Measurements from ENCODE around the gene CCZ1B. TPM values are rescaled to one million over a fixed set of nuclear protein-coding genes. Genes with fewer than 3 reads are reported as not detected.
"Not testable (repeated sequence)": the region's sequence is repeated elsewhere in the genome, so short reads cannot be mapped to it uniquely, and the experiment has no call there.

CCZ1B gene
- total RNA-seq, 1 donor from 2014 or later, result 76.7 TPM

DNA sequence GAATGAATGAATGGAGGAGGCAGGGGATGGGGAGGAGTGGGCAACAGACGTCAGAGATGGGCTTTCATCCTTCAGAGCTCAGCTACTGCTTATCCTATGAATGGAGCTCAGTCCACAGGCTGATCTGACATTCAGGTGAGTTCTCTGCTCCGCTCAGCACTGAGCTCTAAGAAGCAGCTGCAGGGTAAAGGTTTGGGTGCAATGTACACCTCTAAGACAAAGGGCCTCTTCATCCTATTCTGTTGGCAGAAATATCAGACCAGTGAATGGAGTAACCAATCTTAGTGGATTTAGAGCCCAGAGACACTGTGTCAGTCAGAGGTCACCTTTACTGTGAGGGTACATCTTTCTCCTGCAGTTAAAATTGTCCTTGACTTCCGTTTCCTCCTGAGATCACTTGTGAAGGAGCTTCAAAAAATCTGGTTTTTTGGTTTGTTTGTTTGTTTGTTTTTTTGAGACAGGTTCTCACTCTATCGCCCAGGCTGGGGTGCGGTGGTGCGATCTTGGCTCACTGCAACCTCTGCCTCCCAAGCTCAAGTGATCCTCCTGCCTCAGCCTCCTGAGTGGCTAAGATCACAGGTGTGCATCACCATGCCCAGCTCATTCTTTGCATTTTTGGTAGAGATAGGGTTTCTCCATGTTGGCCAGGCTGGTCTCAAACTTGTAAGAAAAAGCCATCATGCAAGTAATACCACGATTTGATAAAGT lies 5.1 kb upstream of the CCZ1B start:
- intact Hi-C loops (cut with micrococcal nuclease), result no loop called here

DNA sequence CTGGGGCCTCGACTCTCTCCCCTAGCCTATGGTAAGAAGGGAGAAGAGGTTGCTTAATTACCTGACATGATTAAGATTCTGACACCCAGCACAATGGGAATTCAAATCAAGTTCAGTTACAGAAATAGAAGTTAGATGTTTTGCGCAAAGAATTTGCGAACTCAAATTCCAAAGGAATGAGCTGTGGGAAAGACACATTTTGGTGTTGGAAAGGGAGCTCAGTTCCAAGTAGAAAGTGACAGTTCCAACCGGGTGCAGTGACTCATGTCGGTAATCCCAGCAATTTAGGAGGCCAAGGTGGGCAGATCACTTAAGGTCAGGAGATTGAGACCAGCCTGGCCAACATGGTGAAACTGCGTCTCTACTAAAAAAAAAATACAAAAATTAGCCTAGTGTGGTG lies 4.0 kb upstream of the CCZ1B start:
- intact Hi-C loops (cut with micrococcal nuclease), result not testable (repeated sequence)

DNA sequence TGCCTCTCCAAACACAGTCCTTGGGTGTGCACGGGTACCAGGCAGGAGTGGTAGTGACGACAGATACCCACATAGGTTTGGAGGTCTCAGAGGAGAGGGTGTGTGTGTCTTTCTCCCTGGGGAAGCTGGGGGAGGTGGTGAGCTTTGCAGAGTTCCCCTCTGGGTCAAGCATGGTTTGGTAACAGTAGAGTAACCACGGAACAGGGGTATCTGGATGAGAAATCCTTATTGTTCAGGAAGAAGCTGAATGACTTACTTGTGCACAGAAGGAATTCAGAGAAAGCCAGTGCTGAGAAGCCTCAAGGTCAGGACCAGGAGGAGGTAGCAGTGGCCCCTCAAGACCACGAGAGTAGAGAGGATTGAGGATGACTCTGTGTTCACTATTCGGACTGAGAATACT lies 3.5 kb upstream of the CCZ1B start:
- intact Hi-C loops (cut with micrococcal nuclease), result not testable (repeated sequence)

DNA sequence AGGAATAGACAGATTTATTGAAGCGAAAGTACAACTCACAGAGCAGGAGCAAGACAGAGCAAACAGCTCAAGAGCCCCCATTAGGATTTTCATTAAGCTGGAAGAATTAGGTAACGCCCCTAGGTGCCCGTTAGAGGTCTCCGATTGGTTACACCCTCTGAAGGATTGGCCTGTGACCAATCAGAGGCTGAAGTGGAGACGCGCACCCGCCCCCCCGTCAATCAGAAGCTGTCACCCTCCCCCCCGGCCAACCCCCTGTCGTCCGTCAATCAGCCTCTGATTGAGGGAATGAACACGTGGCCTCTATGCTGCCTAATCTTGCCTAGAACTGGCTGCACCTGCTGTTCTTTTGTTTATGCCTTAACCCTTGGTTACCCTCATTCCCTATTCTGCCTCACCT lies 1.1 kb upstream of the CCZ1B start:
- intact Hi-C loops (cut with micrococcal nuclease), result not testable (repeated sequence)

DNA sequence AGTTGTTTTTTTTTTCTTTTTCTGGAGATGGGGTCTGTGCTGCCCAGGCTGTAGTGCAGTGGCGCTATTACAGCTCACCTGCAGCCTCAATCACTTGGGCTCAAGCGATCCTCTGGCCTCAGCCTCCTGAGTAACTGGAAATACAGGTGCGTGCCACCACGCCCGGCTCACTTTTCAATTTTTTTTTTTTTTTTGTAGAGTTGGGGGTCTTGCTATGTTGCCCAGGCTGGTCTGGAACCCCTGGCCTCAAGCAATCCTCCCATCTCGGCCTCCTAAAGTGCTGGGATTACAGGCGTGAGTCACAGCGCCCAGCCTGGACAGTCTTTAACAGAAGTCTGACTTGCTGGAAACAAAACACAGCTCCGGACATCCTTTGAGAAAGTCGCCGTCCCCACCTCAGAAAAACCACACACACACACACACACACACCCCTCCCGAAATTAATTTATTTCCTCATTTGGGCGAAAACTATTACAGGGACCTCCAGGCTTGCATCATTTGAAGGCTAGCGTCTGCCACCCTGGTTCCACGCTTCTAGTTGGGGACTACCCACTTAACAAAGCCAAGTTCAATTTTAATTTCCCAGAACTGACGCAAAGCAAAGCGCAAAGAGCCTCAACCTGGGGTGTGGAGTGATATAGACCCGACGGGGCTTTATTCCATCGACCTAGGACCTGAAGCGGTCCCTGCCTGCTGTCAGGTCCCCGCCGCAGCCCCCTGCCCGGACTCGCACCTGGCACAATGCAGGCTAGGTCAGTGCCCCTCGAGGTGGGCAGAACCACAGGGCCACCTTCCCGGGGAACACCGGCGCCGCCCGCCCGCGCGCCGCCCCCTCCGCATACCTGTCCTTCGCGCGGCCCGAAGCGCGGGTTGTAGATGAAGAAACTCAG lies 594 bp downstream of the CCZ1B start:
- intact Hi-C loops (cut with micrococcal nuclease), result not testable (repeated sequence)

DNA sequence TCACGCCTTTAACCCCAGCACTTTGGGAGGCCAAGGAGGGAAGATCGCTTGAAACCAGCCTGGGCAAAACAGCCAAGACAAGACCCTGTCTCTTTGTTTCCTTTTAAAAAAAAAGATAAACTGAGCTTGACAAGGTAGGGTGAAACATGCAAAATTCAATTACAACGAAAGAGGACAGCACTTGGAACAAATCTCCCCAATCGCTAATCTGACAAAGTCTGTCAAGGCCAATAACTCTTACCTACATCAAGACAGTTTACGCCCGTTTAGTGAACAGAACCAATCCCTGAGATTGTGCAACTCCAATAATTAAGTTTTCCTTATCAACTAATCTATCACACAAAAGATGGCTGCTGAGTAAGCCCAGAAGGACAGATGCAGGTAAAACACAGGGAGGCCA lies 4.5 kb downstream of the CCZ1B start:
- intact Hi-C loops (cut with micrococcal nuclease), result not testable (repeated sequence)

DNA sequence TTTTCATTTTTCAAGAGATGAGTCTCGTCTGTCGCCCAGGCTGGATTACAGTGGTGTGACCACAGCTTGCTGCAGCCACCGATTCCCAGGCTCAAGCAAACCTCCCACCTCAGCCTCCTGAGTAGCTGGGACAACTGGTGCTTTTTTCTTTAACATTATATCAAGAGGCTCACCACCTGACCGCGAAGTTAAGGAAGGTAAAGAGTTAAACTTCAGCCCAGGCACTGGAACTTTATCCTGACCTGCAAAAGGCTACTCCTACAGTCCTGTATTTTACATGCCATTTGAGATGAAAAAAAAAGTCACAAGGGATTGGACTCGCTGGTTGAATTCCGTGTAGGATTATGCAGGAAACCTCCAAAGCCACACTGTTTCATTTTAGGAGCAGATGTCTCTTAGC lies 10.6 kb downstream of the CCZ1B start:
- intact Hi-C loops (cut with micrococcal nuclease), result not testable (repeated sequence)

DNA sequence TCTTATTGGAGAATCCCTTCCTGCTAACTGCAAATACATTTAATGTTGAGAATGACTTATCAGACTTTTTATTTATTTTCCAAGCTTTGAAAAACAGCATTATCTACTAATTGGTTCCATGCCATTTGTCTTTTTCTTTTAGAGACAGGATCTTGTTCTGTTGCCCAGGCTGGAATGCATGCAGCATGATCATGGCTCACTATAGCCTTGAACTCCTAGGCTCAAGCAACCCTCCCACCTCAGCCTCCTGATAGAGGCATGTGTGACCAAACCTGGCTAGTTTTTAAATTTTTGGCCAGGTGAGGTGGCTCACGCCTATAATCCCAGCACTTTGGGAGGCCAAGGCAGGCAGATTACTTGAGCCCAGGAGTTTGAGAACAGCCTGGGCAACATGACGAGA lies 13.1 kb downstream of the CCZ1B start:
- intact Hi-C loops (cut with micrococcal nuclease), result not testable (repeated sequence)

DNA sequence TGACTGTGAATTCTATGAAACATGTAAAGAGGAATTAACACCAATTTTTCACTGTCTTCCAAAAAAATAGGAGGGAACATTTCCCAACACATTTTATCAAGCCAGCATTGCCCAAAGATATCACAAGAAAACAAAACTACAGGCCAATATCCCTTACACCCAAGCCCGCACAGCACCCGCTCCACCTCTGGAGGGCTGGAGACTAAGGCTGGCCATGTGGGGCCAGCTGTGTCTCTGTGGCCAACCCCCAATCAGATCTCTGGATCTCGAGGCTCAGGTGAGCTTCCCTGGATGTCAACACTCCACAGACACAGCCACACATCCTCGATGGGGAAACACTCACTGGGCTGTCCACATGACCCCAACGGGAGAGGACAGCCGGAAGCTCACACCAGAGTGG lies 18.1 kb downstream of the CCZ1B start:
- intact Hi-C loops (cut with micrococcal nuclease), result not testable (repeated sequence)

DNA sequence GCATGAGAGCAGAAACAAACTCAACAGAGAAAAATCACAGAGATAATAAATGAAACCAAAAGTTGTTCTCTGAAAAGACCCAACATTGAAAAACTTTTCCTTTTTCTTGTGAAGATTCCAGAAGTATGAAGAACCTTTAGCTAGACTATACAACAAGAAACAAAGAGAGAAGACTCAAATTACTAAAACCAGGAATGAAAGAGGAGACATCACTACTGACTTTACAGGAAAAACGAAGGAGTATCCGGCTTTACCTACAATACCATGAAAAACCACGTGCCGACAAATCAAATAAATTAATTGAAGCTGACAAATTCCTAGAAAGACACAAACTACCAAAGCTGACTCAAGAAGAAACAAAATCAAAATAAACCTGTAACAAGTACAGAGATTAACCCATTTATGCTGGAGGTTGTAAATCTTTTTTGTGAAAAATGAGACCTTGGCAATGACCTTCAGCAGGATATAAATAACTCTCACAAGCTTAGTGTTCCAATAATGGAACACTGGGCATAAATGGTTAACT lies 18.6 kb downstream of the CCZ1B start:
- intact Hi-C loops (cut with micrococcal nuclease), result not testable (repeated sequence)

DNA sequence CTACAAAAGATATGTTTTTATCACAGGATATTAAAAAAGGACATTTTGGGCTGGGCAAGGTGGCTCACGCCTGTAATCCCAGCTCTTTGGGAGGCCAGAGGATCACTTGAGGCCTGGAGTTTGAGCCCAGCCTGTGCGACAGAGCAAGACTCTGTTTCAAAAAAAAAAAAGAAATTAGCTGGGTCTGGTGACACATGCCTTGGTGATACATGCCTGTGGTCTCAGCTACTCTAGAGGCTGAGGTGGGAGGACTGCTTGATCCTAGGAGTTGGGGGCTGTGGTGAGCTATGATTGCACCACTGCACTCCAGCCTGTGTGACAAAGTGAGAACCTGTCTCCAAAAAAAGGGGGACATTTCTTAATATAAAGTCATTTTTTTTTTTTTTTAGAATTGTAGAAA lies 25.7 kb downstream of the CCZ1B start:
- intact Hi-C loops (cut with micrococcal nuclease), result not testable (repeated sequence)

DNA sequence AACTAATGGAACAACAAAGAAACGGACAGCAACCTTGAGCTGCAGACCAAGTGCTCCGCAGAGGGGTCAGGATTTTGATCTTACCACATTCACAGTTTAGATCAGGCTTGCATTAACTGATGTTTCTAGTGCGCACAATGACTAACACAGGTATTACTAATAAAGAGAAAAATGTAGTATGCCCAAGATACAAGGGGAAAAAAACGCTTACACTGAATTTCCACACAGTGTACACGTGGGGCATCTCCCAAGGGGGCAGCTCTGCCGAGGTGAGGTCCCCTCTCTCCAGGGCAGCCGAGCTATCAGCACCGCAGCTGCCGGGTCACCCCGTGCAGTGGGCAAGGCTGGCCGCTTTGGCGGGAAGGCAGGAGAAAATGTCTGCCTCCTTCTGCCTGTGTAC lies 26.2 kb downstream of the CCZ1B start:
- intact Hi-C loops (cut with micrococcal nuclease), result not testable (repeated sequence)

DNA sequence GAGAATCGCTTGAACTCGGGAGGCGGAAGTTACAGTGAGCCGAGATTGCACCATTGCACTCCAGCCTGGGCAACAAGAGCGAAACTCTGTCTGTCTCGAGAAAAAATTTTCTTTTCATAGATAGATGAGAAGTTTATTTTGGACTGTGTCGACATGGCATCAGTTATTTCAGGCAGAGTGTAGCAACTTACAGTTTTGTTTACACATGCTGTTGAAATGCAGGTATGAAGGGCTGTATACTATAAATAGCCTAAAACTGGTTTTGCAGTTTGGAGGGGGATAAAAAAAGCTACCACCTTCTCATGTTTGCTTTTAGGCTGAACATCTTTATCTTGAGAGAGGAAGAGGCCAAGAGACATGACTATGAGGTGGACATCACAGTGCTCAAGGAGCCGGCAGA lies 28.0 kb downstream of the CCZ1B start:
- intact Hi-C loops (cut with micrococcal nuclease), result not testable (repeated sequence)

DNA sequence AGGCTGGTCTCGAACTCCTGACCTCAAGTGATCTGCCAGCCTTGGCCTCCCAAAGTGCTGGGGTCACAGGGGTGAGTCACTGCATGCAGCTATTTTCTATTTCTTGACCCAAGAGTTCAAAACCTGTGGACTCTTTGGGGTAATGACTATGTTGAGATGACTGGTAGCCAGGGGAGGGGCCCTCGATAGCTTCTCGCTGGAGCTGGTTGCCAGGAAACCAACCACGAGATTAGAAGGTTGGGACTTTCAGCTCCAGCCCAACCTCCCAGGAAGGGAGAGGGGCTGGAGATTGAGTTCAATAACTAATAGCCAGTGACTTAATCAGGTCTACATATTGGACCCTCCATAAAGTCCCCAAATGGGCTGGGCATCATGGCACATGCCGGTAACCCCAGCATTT lies 28.9 kb downstream of the CCZ1B start:
- intact Hi-C loops (cut with micrococcal nuclease), result not testable (repeated sequence)

DNA sequence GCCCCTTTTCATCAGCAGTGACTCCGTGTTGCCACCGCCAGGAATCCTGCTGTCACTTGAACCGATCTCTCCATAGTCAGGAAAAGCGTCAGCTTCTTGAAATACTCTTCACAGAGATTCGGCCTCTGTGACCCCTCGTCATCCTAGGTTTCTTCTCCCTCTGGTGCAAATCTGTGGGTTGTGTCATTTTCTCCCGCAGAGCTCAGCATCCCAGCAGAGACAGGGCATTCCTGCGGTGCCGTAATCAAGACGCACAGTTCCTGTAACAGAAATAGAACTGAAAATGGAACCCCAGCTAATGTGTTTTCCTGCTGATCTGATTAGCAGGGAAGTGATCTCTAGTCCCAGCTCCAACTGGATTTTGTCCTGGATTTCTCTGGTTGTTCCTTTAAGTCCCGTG lies 31.8 kb downstream of the CCZ1B start:
- intact Hi-C loops (cut with micrococcal nuclease), result not testable (repeated sequence)

DNA sequence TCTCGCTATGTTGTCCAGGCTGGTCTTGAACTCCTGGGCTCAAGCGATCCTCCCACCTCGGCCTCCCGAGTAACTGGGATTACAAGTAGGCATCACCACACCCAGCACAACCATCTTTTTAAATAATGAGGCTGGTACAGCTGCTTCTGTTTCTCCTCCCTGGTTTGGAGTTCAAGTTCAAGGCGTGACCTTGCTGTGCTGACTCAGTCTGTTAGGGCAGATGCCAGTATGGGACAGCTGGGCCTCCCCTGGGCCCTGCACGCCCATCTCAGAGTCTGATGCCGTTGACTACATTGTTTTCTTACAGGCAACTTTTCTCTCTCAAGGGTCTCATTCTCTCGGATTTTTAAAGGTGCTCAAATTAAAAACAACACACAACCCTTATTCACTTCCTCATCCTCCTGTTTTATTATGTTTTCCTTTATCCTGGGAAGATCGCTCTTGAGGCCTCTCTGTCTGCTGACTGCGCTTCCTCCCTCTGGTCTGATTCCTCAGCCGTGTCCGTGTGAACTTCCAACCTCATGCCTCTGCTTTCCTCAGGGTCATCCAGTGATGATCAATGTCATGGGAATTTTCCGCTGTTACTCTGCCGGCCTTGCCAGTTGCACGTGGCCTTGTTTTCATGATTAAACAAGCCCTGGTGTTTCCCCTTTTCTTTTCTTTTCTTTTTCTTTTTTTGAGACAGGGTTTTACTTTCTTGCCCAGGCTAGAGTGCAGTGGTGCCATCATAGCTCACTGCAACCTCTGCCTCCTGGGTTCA lies 33.8 kb downstream of the CCZ1B start:
- intact Hi-C loops (cut with micrococcal nuclease), result not testable (repeated sequence)

DNA sequence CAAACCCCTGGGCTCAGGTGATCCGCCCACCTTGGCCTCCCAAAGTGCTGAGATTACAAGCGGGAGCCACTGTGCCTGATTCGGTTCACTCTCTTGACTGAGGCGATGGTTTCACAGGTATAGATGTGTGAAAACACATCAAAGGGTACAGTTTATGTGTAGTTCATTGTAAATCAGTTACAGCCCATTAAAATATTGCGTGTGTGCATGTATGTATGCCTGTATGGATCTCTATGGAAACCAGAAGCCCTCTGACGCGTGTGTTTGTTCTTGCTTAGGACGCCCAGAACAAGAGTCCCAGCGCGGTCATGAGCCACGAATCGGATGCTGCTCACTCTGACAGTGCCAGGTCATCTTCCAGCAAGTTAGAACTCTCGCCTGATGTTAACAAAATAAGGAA lies 36.7 kb downstream of the CCZ1B start:
- intact Hi-C loops (cut with micrococcal nuclease), result not testable (repeated sequence)

DNA sequence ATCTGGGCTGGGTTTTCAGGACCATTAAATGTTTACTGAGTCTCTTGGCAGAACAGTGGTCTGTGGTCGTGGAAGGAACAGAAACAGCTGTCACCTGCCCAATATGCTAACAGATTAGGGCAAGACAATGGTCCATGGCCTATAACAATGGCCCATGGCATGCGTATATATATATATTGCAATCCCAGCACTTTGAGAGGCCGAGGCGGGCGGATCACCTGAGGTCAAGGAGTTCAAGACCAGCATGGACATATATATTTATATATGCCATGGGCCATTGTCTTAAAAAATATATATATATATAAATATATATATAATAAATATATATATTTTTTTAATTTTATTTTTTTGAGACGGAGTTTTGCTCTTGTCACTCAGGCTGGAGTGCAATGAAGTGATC lies 44.5 kb downstream of the CCZ1B start:
- intact Hi-C loops (cut with micrococcal nuclease), result not testable (repeated sequence)

DNA sequence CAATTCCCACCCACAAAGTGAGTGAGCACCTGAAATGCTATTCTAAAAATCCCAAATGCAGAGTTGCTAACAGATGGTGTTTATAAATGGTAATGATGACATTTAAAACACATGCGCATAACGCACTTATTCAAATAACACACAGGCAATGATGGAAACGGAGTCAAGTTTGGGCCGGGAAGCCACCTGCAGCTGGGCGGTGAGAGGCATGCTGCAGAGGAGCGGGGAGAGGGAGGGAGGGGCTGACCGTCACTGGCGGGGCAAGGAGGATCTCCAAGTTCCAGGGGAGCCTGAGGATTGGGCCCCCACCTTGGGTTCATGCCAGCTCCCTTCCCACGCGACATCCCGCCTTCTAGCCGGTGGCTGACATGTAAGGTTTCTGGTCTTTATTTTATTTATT lies 64.9 kb downstream of the CCZ1B start:
- intact Hi-C loops (cut with micrococcal nuclease), result not testable (repeated sequence)

DNA sequence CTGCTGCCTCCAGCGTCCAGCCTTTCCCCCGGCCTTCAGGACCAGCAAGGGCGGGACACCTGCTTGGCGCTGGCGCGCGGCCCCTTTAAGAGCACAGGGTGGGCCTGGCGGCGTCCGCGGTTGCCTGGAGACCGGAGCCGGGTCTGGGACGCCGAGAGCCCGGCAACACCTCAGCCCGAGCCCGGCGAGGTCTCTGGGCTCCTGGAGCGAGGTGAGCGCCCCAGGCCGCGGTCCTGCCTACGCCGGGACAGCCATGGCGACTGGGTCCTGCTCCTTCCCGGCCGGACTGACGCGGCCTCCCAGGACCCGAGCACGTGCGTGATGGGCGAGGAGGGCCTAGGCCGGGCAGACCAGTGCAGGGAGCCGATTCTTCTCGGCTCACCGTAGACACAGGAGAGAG lies 72.1 kb downstream of the CCZ1B start, which contains the start of gene RSPH10B2:
RSPH10B2 (plus strand) TSS at position 140 of the 400 bp plus-strand sequence. CDS start 3,575 bp downstream, outside the sequence.
- intact Hi-C loops (cut with micrococcal nuclease), result not testable (repeated sequence)

DNA sequence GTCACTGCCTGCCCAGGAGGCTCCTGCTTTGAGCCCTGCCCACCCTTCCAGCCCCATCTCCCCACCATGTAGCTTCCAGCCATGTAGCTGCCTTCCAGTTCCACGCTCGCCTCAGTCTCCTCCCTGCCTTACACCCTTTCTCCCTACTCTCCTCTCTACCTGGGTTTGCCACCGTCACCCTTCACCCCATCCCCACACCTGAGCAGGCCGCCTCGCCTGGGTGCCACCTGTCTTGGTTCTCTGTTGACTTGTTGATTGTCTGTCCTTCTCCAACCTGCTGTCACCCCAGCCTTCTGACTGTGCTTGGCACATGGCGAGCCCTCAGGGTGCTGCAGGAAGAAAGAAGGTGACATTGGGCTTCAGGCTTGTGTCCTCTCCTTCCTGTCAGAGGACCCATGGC lies 75.9 kb downstream of the CCZ1B start:
- intact Hi-C loops (cut with micrococcal nuclease), result not testable (repeated sequence)
